Measurements from ENCODE around the gene SLC4A4.

DNA sequence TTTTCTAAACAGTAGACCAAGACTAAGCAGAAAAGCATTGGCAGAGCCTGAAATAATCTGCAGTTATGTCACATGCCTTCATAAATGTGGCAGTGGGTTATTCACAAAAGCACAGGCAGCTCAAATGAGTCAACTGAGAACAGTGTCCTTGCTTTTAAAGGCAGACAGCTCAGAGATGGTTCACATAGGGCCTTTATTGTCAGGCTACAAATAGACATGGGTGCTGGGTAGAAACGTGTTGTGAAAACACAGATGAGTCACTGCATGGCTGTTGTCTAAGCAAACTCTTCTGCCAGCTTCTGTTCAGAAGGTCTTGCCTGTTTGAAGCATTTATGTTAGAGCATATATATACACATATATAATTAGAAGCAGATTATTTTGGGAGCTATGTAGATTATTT, 118.0 kb downstream of the SLC4A4 start:
- TF ChIP-seq CTCF (IDR thresholded peaks at IDR 0.05) (no peak), POLR2A (IDR thresholded peaks at IDR 0.05) (no peak)

All from Peyer's patch (tissue), 4 donors.